Nephron progenitor cell (in vitro differentiated cells): Measurements from ENCODE around the gene EDEM3.

ENCODE experiments used
- DNase-seq: peaks from one replicate; pipeline ENCODE4 v3.0.0; 2021
- H3K27ac Mint-ChIP-seq: 2 replicates; pipeline ENCODE4 v1.8.0; 2021; ENCODE audit warnings: mild to moderate bottlenecking, moderate library complexity, mixed read lengths
- H3K27me3 Mint-ChIP-seq: 2 replicates; pipeline ENCODE4 v1.8.0; 2021; ENCODE audit warnings: mild to moderate bottlenecking, low read depth, mixed read lengths; ENCODE audit not compliant: poor library complexity
- H3K36me3 Mint-ChIP-seq: 2 replicates; pipeline ENCODE4 v1.8.0; 2021; ENCODE audit warnings: low read depth, mixed read lengths
- H3K4me1 Mint-ChIP-seq: 2 replicates; pipeline ENCODE4 v1.8.0; 2021; ENCODE audit warnings: mixed read lengths
- H3K4me3 Mint-ChIP-seq: 2 replicates; pipeline ENCODE4 v1.8.0; 2021; ENCODE audit warnings: mild to moderate bottlenecking, moderate library complexity, mixed read lengths
- H3K9me3 Mint-ChIP-seq: 2 replicates; pipeline ENCODE4 v1.8.0; 2021; ENCODE audit warnings: mild to moderate bottlenecking, moderate library complexity, mixed read lengths
- CTCF ChIP-seq: fragments of 200-600 bp; sonication (generic); IDR thresholded peaks from 2 replicates; pipeline ENCODE4 v1.5.0; 2021; ENCODE audit warnings: antibody characterized with exemption

EDEM3 gene

GRCh38 chr1:184698016-184698415, 56.6 kb downstream of the EDEM3 start:
- no peaks in the 10 kb centered on the region for H3K9me3 Mint-ChIP-seq
- peaks cover 10% of the 10 kb centered on the region for H3K36me3 Mint-ChIP-seq
- no peak for TF ChIP-seq CTCF
- no peaks in the 10 kb centered on the region for H3K4me1 Mint-ChIP-seq
- no peak overlapping the region for H3K4me3 Mint-ChIP-seq
- H3K27ac Mint-ChIP-seq: no peak overlapping the region
- H3K27me3 Mint-ChIP-seq: no peaks in the 10 kb centered on the region
- no peak for DNase-seq

GRCh38 chr1:184696403-184696802, 58.3 kb downstream of the EDEM3 start:
- no peak overlapping the region for H3K4me3 Mint-ChIP-seq
- no peak overlapping the region for H3K27ac Mint-ChIP-seq
- no peak for TF ChIP-seq CTCF
- no peak for DNase-seq
- H3K9me3 Mint-ChIP-seq: no peaks in the 10 kb centered on the region
- H3K4me1 Mint-ChIP-seq: peaks cover 10% of the 10 kb centered on the region
- no peaks in the 10 kb centered on the region for H3K27me3 Mint-ChIP-seq
- peaks cover 5% of the 10 kb centered on the region for H3K36me3 Mint-ChIP-seq

GRCh38 chr1:184695023-184695422, 59.6 kb downstream of the EDEM3 start:
- H3K36me3 Mint-ChIP-seq: peaks cover 5% of the 10 kb centered on the region
- peaks cover 10% of the 10 kb centered on the region for H3K4me1 Mint-ChIP-seq
- H3K27ac Mint-ChIP-seq: no peak overlapping the region
- no peaks in the 10 kb centered on the region for H3K27me3 Mint-ChIP-seq
- no peak for TF ChIP-seq CTCF
- DNase-seq: no peak
- H3K9me3 Mint-ChIP-seq: no peaks in the 10 kb centered on the region
- no peak overlapping the region for H3K4me3 Mint-ChIP-seq

GRCh38 chr1:184693011-184693410, 61.6 kb downstream of the EDEM3 start:
- H3K27ac Mint-ChIP-seq: no peak overlapping the region
- H3K4me1 Mint-ChIP-seq: peaks cover 10% of the 10 kb centered on the region
- no peak for TF ChIP-seq CTCF
- no peaks in the 10 kb centered on the region for H3K27me3 Mint-ChIP-seq
- peaks cover 5% of the 10 kb centered on the region for H3K36me3 Mint-ChIP-seq
- DNase-seq: no peak
- no peaks in the 10 kb centered on the region for H3K9me3 Mint-ChIP-seq
- H3K4me3 Mint-ChIP-seq: no peak overlapping the region

- Mint-ChIP-seq H3K27ac (no peak overlapping the region), H3K27me3 (no peaks in the 10 kb centered on the region), H3K4me3 (no peak overlapping the region), H3K9me3 (no peaks in the 10 kb centered on the region), H3K36me3 (peaks cover 5% of the 10 kb centered on the region), H3K4me1 (peaks cover 10% of the 10 kb centered on the region)
- TF ChIP-seq CTCF: peak; percentile 80
- DNase-seq: peak; percentile 12
Observed at GRCh38 chr1:184691719-184692324, 62.8 kb downstream of the EDEM3 start.

- Mint-ChIP-seq H3K4me3 (no peak overlapping the region), H3K9me3 (peaks cover 7% of the 10 kb centered on the region), H3K27me3 (peaks cover 7% of the 10 kb centered on the region), H3K4me1 (no peaks in the 10 kb centered on the region), H3K36me3 (no peaks in the 10 kb centered on the region), H3K27ac (no peak overlapping the region)
- DNase-seq: no peak
- TF ChIP-seq CTCF: no peak
Observed at GRCh38 chr1:184686540-184686939, 68.1 kb downstream of the EDEM3 start.
